HG03066 (cell line): ENCODE measurements around the gene SERINC5.
"Not testable (repeated sequence)": the region's sequence is repeated elsewhere in the genome, so short reads cannot be mapped to it uniquely, and the experiment has no call there.

Experiments
- ATAC-seq: cut with Tn5 transposase; IDR thresholded peaks from one replicate; pipeline ENCODE4 v1.9.1; 2021; ENCODE audit warnings: low read depth; ENCODE audit not compliant: unreplicated experiment

The SERINC5 gene

DNA sequence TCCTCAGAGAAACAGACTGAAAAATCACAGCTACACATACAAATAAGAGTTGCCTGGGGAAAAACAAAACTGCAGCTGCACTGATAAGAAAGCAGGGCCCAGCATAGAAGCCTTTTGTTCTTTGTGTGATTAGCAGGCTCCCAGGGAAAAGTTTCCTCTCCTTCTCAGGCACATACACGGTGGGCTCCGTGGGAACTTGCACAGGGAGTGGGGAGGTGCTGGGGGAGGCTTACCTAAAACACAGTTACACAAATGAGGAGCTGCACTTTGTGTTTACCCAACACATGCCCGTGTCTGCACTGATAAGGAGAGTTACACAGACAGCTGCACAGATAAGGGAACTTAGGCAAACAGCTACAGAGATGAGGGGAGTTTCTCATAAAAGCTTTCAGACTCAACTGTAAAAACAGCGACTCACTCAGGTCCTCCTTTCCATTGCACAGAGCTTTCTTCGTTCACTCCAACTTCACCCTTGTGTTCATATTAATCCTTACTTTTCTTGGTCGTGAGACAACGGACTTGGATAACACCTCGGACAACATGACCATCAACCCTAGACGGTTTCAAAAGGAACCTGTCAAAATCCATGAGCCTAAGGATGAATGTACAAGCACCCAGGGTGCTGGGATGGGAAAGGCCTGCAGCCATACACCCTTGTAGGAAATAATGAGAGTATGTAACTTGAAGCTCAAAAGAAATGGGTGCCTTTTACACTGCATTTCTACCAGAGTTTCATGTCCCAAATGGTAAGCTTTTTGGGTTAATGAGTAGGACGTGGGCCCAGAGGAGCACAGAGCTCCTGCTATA is 50.8 kb downstream of the SERINC5 start:
- ATAC-seq, result no peak

DNA sequence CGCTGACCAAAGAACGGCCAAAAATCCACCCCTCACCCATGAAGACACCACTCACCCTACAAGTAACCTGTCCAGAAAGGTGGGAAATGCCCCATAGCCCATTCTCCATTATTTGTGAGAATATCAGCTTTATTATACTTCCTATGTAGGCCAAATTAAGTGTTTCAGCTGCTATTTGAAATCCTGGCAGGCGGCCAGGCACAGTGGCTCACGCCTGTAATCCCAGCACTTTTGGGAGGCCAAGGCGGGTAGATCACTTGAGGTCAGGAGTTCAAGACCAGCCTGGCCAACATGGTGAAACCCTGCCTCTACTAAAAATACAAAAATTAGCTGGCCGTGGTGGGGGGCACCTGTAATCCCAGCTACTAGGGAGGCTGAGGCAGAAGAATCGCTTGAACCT is 54.1 kb downstream of the SERINC5 start:
- not testable (repeated sequence) for ATAC-seq

DNA sequence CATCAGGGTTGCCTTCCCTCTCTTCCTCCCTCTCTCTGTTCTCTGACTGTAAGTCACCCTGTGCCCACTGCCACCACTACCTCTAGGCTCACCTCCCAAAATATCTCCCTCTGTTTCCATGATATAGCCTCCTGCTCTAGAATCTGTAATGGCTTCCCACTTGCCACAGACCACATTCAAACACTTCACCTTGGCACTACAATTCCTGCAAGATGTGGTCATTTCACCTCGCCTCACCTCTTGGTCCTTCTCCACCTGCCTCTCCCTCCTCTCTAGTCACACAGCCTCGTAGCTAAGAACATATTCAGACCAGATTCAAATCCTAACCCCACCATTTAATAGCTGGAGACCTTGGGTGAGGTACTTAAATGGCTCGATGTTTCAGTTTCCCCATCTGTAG is 56.9 kb downstream of the SERINC5 start:
- ATAC-seq, result no peak

DNA sequence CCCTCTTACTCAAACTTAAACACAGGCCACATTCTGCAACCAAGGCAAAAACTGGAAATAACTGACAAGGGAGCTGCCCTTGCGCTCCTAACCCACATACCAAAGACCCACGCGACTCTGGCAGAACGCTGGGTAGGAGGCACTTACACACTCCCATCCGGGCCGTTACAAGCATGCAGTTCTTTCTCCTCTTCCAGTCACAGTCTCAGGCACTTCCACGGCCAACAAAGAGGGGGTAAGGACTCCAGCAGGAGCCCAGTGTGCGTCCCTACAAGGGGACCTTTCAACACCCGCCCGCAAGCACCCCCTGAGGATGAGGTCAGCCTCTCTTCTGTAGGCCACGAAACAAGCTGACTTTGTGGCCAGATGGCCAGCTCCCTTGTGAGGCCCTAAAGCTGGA is 57.4 kb downstream of the SERINC5 start:
- ATAC-seq, result no peak

DNA sequence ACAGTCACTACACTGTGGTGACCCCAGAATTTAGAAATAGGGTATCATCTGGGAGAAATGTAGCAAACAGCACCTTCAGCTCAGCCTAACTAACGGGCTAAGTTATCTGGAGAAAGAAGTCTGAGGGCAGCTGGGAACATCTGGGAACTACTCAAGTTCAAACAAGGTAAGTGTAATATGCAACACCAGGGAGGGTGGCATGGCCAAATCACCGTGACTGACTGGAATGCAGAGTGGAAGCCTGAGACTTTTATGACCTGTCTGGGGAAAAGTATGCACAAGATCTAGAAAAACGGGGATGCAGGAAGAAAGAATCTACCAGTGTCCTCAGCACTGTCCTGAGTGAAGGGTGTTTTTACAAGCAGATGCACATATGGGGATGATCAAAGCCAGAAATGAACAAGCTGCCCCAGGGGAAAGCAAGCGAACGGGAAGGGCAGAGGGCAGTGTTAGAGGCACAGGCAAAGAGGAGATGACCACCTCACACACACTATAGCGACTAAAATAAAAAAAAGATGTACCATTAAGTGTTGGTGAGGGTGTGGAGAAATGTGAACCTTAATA is 59.9 kb downstream of the SERINC5 start:
- no peak for ATAC-seq

DNA sequence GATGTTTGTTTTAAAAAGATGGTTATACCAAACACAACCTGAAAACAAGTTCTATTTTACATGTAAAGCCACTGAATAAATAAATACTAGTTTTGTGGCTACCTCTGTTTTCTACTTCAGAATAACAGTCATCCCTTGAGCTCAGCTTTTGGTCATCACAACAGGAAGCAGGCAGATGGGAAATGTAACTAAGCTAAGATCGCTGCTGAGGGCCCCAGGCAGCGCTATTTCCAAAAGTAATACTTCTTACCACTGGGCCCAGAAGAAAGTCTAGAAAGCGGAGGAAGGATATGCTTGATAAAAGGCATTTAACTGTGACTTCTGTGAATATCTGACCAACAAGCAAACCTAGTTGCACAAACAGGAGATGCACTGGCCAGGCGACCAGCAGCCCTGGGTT is 61.4 kb downstream of the SERINC5 start:
- no peak for ATAC-seq

DNA sequence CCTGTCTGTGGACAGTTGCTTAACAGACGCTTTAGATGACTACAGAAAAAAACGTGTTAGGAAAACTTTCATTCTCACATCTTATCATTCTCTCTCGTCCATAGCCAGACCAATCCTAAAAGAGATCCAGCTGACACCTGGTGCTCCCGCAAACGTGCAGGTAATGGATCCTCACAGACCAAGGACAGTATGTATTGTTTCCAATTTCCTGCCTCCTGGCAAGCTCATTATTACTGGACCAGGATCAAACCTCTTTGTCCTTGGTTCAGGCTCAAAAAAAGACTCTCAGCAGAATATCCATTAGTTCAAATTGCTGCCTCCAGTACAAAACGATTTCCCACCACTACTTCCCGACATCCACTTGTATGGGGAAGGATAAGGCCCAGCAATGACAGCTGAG is 62.4 kb downstream of the SERINC5 start:
- no peak for ATAC-seq

DNA sequence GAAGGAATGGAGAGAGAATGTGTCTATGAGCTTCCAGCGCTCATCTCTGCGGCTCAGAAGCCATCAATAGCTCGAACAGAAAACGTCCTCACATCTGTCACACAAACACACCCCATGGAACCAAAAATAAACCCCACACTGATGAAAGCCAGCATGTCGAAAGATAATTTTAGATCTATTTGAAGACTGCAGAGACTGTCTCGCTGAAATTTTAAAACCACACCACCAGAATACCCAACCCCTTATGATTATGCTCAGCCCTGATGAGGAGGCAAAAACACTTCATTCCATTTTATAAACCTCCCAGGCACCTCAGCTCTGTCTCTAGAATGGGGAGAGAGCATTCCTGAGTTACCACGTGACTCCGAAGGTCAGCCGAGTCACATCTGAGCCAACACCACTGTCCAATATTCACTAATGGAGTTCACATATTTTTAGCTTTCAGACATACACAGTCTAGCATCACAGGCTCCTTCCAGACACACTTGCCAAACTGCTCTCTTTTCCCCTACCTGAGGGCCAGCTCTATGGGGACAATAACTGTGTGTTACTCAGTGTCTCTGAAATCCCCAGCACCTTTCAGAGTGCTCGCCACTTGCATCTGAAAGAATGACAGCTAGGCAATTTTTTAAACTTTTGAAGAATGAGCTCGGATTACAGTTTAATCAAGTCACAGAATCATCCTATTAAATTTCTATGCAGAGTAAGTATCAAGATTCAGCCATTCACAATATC is 63.2 kb downstream of the SERINC5 start:
- no peak for ATAC-seq

DNA sequence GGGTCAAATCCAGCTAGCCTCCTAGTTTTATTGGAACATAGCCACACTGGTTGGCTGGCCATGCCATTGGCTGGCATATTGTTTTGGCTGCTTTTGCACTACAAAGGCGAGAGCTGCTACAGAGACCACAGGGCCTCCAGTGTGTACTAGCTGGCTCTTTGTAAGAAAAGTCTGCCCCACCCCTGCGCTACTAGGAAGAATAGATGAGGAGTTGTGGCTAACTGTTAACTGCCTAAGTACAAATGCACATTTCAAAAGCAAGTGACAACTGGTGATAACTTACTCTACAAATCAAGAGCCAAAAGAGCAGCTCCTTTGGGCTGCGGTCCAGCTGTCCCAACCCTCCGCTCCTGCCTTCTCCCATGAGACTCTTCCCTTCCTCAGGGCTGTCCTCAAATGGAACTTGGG is 63.9 kb downstream of the SERINC5 start:
- ATAC-seq, result no peak

DNA sequence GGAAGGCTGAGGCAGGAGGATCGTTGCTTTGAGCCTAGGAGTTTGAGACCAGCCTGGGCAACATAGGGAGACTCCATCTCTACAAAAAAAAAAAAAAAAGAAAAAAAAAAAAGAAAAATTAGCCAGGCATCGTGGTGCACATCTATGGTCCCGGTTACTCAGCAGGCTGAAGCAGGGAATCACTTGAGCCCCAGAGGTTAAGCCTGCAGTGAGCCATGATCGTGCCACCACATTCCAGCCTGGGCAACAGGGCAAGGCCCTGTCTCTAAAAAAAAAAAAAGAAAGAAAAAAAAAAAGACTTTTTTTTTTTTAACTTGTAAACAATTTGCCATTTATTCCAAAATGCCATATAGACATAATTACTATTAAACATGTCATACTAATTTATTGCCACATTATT is 64.5 kb downstream of the SERINC5 start:
- no peak for ATAC-seq

DNA sequence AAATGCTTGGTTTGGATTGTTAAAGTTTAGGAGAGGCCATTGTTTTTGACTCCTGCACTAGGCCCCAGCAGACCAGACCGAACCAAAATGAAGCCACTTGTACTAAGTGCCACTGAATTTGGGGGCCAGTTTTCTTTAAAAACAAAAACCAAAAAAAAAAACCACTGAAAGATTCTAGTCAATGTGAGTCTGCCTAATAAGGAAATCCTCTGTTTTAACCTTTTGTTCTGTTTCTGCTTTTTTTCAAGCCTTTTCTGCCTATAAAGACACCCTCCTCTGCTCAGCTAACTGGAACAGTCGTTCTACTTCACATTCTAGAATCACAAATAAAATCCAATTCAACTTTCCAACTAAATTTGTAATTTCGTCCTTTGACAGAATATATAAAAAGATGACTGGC is 64.9 kb downstream of the SERINC5 start:
- ATAC-seq, result no peak

DNA sequence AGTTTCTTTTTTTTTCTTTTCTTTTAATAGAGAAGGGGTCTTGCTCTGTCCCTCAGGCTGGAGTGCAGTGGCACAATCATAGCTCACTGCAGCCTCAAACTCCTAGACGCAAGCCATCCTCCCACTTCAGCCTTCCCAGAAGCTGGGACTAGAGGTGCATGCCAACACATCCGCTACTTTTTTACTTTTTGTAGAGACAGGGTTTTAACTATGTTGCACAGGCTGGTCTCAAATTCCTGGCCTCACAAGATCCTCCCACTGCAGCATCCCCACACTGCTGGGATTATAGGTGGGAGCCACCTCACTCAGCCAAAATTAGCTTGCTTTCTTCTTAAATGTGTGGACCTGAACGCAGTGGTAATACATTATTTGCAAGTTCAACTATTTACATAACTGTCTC is 66.1 kb downstream of the SERINC5 start:
- no peak for ATAC-seq

DNA sequence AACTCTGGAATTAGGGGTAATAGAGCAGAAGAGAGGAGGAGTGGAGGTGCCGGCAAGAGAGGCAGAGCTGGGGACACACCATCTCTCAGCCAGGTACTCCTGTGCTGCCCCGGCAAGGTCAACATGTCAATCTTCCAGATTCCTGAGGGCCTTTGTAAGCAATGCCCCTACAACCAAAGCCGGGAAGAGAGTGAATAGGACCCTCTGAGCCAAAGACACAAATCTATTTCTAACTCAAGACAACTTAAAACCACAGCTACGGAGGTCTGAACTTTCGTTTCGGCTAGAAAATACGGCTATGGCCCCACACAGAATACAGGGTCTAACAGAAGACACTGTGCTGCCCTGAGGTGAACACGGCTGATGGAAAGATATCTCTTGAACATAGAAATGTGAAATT is 66.6 kb downstream of the SERINC5 start:
- no peak for ATAC-seq

DNA sequence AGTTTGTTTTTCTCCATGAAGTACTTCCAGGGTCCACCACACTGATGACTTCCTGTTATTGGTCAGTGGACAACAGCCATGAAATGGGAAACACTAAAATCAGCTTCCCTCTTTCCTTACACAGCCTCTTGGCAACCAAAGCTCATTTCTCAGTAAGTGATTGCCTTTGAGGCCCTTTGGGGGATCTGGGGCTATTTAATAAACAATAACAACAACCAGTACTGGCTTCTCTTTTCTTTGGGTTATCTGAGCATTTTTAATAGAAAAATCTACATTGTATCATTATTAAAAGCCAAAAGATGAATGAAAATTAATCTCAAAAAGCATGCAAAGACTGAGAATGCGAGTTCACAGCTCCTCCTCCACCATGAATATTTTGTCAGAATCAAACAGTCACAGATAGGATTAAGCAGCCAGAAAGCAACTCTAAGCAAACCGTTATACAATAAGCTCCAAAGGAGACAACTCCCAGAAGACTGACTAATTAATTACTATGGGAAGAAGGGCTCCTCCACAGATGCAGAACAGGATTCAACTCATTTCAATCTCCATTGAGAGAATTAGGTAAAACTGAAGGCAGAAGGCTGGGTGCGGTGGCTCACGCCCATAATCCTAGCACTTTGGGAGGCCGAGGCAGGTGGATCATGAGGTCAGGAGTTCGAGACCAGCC is 68.3 kb downstream of the SERINC5 start:
- ATAC-seq, result no peak

DNA sequence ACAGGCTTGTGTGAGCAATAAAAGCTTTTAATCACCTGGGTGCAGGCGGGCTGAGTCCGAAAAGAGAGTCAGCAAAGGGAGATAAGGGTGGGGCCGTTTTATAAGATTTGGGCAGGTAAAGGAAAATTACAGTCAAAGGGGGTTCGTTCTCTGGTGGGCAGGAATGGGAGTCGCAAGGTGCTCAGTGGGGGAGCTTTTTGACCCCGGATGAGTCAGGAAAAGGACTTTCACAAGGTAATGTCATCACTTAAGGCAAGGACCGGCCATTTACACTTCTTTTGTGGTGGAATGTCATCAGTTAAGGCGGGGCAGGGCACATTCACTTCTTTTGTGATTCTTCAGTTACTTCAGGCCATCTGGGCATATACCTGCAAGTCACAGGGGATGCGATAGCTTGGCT is 70.3 kb downstream of the SERINC5 start:
- not testable (repeated sequence) for ATAC-seq

DNA sequence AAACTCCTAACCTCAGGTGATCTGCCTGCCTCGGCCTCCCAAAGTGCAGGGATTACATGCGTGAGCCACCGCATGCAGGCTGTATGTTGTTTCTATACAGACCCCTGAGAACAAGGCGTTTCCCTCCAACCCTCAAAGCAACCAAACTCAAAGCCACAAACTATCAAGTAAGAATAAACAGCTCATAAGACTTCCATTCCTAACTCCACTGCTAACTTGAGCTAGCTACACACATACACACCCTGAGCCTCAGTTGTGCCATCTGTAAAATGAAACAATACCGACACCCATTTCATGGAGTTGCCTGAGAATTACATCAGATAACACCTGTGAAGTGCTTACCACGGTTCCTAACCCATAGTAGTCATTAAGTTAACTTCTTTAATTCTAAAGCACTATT is 70.8 kb downstream of the SERINC5 start:
- no peak for ATAC-seq

DNA sequence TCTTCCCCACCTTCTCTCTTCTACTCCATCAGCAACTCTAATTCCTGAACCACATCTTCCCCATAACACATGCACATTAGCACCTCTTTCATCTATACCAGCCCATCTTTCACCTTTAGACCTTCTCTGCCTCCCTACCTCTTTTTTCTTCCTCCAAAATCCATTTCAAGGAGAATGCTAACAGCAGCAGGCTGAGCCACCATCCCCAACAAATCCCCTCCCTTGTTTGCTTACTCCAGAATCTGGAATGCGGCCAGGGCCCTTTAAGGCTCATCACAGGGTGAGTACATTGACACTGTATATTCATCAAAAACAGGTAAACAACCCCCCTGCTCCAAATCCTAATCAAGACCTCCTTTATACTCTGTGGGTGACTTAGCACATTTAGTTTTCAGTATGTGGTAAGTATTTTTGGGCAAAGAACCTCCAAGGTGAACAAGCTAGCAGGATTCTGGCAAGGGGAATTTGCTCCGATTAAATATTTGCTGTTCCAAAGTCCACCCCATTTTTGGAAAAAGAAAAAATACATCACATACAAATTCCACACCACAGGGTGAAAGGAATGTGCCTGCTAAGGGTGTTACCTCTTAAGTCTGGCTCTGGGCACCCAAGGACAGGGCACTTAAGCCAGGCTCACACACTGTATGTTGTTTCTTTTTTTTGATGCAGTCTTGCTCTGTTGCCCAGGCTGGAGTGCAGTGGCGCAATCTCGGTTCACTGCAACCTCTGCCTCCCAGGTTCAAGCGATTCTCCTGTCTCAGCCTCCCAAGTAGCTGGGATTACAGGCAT is 71.4 kb downstream of the SERINC5 start:
- no peak for ATAC-seq

DNA sequence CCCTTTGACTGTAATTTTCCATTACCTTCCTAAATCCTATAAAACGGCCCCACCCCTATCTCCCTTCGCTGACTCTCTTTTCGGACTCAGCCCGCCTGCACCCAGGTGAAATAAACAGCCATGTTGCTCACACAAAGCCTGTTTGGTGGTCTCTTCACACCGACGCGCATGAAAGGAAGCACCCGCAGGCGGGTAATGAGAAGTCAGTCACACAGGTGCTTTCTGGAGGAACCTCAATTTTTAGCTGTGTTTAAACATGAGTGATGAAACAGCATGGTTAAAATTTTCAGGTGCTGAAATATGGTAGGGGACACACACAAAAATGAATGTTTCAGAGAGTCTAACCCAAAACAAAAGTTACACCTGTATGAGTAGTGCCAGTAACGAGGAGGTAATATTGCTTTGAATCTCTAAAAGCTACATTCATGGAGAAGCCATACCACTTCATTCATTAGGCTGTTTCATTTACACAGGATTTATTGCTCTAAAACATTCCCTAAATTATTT is 72.1 kb downstream of the SERINC5 start:
- not testable (repeated sequence) for ATAC-seq

DNA sequence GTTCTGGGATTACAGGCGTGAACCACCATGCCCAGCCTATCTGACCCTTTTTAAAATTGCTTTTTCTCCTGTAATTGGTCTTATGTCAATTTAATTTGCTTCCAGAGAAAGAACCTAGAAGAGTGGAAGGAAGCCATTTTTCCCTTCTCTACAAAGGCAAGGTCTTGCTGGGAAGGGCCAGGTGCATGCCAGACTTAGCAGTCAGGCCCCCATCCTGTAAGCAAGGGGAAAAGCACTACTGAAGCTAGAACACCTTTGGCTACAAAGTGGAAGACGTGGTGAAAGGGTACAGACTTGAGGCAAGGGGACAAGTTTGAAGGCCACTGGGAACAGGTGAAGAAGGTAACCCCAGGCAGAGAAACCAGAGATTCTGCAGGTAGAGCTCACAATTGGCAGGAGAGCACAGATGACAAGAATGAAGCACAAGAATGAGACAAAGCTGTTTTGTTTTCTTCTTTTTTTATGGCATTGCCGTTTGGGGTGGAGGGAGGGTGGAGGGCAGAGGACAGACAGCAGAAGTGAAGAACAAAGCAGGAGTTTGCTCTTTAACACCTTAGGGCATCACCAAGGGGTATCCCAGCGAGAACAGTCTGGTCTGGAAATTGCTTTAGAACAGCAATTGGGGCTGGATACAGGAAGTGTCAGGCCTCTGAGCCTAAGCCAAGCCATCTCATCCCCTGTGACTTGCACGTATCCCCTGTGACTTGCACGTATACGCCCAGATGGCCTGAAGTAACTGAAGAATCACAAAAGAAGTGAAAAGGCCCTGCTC is 72.9 kb downstream of the SERINC5 start:
- ATAC-seq, result no peak
